A549 (cell line): ENCODE results near the gene NFATC2.

Experiments used
- CEBPB ChIP-seq, 2 experiments: fragments of >200 bp in 1 of 2; sonication (Bioruptor Twin) in 1 of 2; formaldehyde crosslinking in 1 of 2; IDR thresholded peaks; 2 replicates each; pipeline ENCODE4 v1.6.1; 2012 to 2016
- CHD2 ChIP-seq: fragments of 150-350 bp; IDR thresholded peaks from 2 replicates; pipeline ENCODE4 v1.6.1; 2014; ENCODE audit warnings: low read length; ENCODE audit not compliant: partially characterized antibody
- CTCF ChIP-seq: fragments of >200 bp; sonication (Bioruptor Twin); formaldehyde crosslinking; IDR thresholded peaks from 3 replicates; pipeline ENCODE4 v1.5.1; 2016
- ESRRA ChIP-seq: fragments of 150-350 bp; IDR thresholded peaks from 2 replicates; pipeline ENCODE4 v1.6.1; 2014; ENCODE audit warnings: mild to moderate bottlenecking, low read length, borderline replicate concordance
- MAZ ChIP-seq: fragments of 150-350 bp; IDR thresholded peaks from 2 replicates; pipeline ENCODE4 v1.6.1; 2014; ENCODE audit warnings: antibody characterized with exemption, low read depth, low read length, borderline replicate concordance
- NPAS2 ChIP-seq: fragments of 250-450 bp; sonication (Bioruptor Pico); IDR thresholded peaks from 2 replicates; pipeline ENCODE4 v1.8.0; 2022; ENCODE audit warnings: mild to moderate bottlenecking, moderate library complexity, borderline replicate concordance
- POLR2A ChIP-seq: IDR thresholded peaks from 2 replicates; pipeline ENCODE4 v1.6.1; 2012; ENCODE audit warnings: mild to moderate bottlenecking, low read length
- POLR2AphosphoS2 ChIP-seq: conservative IDR thresholded peaks from 2 replicates; pipeline ENCODE4 v1.6.1; 2012; ENCODE audit warnings: low read length, improper control_type of control experiment, inconsistent platforms
- REST ChIP-seq: fragments of 200-600 bp; sonication (generic); IDR thresholded peaks from 2 replicates; pipeline ENCODE4 v1.6.1; 2016; ENCODE audit warnings: antibody characterized with exemption, mild to moderate bottlenecking, moderate library complexity
- RFX5 ChIP-seq: fragments of 450-650 bp; IDR thresholded peaks from 2 replicates; pipeline ENCODE4 v1.7.1; 2014; ENCODE audit warnings: antibody characterized with exemption, mild to moderate bottlenecking, moderate library complexity

- no peak for TF ChIP-seq CTCF
- TF ChIP-seq POLR2A: no peak
- no peak for TF ChIP-seq CHD2
- no peak for TF ChIP-seq CEBPB (IDR thresholded peaks at IDR 0.05)
- no peak for TF ChIP-seq MAZ
- TF ChIP-seq REST: no peak
- TF ChIP-seq NPAS2 (CRISPR knock-in tag): no peak
- TF ChIP-seq POLR2AphosphoS2: no peak
- TF ChIP-seq ESRRA: no peak
- TF ChIP-seq RFX5: no peak
These were observed 6.8 kb downstream of the NFATC2 start for GRCh38 chr20:51535674-51536073.
